SU-DHL-6 (cell line): ENCODE measurements around the gene FKBP8.

Experiments
- H2AFZ ChIP-seq: fragments of 200-600 bp; sonication (generic); 2 replicates; pipeline ENCODE4 v1.6.1; 2014; ENCODE audit warnings: low read depth, mild to moderate bottlenecking, moderate library complexity, mixed read lengths, antibody characterized with exemption, low read length; ENCODE audit not compliant: severe bottlenecking
- H3F3A ChIP-seq: fragments of 200-600 bp; shearing (Covaris generic); 2 replicates; pipeline ENCODE4 v1.6.0; 2016; ENCODE audit warnings: antibody characterized with exemption, mild to moderate bottlenecking; ENCODE audit not compliant: insufficient read depth
- H3K27ac ChIP-seq: fragments of 200-600 bp; sonication (generic); 2 replicates; pipeline ENCODE4 v1.5.1; 2016; ENCODE audit warnings: low read depth, mild to moderate bottlenecking, low read length, moderate library complexity, mixed read lengths
- H3K27me3 ChIP-seq: fragments of 200-600 bp; sonication (generic), shearing (Covaris generic); 2 replicates; pipeline ENCODE4 v1.6.0; 2014; ENCODE audit warnings: mild to moderate bottlenecking, low read length
- H3K36me3 ChIP-seq: fragments of 200-600 bp; sonication (generic); 2 replicates; pipeline ENCODE4 v1.6.1; 2014; ENCODE audit warnings: mild to moderate bottlenecking, low read length, mixed read lengths
- H3K4me2 ChIP-seq: fragments of 300-600, 200-600 bp; shearing (Covaris generic), sonication (generic); 2 replicates; pipeline ENCODE4 v1.6.0; 2014; ENCODE audit warnings: low read length, low read depth, mild to moderate bottlenecking; ENCODE audit not compliant: poor library complexity, severe bottlenecking
- H3K4me3 ChIP-seq: fragments of 200-600 bp; sonication (generic); 2 replicates; pipeline ENCODE4 v1.5.1; 2014; ENCODE audit warnings: antibody characterized with exemption, low read length, mild to moderate bottlenecking, mixed read lengths; ENCODE audit not compliant: insufficient read depth, poor library complexity, severe bottlenecking
- H3K79me2 ChIP-seq: fragments of 200-600 bp; sonication (generic); 2 replicates; pipeline ENCODE4 v1.6.1; 2014; ENCODE audit warnings: mild to moderate bottlenecking, low read length, moderate library complexity; ENCODE audit not compliant: insufficient read depth
- H3K9ac ChIP-seq: fragments of 200-600 bp; sonication (generic); 2 replicates; pipeline ENCODE4 v1.7.0; 2014; ENCODE audit warnings: mild to moderate bottlenecking, low read length
- H3K9me2 ChIP-seq: fragments of 200-600 bp; sonication (generic); replicated peaks from 2 replicates; pipeline ENCODE4 v1.6.1; 2014; ENCODE audit warnings: low read length; ENCODE audit not compliant: insufficient read depth
- H3K9me3 ChIP-seq: fragments of 200-600 bp; sonication (generic); 2 replicates; pipeline ENCODE4 v1.6.1; 2014; ENCODE audit warnings: low read length, mixed read lengths; ENCODE audit not compliant: insufficient read depth
- H4K20me1 ChIP-seq: fragments of 200-600 bp; sonication (generic); 2 replicates; pipeline ENCODE4 v1.6.1; 2014; ENCODE audit warnings: low read depth, mild to moderate bottlenecking, antibody characterized with exemption, low read length, moderate library complexity, mixed read lengths
- CTCF ChIP-seq: fragments of 200-600 bp; sonication (generic); IDR thresholded peaks from one replicate; pipeline ENCODE4 v1.5.1; 2017; ENCODE audit warnings: antibody characterized with exemption, mild to moderate bottlenecking, low read length, moderate library complexity; ENCODE audit not compliant: insufficient read depth, poor library complexity, severe bottlenecking
- EZH2phosphoT487 ChIP-seq: fragments of 200-600 bp; sonication (generic), shearing (Covaris generic); conservative IDR thresholded peaks from 2 replicates; pipeline ENCODE4 v1.6.1; 2018; ENCODE audit warnings: mild to moderate bottlenecking, antibody characterized with exemption, low read length, moderate library complexity, mixed read lengths

Gene FKBP8

DNA sequence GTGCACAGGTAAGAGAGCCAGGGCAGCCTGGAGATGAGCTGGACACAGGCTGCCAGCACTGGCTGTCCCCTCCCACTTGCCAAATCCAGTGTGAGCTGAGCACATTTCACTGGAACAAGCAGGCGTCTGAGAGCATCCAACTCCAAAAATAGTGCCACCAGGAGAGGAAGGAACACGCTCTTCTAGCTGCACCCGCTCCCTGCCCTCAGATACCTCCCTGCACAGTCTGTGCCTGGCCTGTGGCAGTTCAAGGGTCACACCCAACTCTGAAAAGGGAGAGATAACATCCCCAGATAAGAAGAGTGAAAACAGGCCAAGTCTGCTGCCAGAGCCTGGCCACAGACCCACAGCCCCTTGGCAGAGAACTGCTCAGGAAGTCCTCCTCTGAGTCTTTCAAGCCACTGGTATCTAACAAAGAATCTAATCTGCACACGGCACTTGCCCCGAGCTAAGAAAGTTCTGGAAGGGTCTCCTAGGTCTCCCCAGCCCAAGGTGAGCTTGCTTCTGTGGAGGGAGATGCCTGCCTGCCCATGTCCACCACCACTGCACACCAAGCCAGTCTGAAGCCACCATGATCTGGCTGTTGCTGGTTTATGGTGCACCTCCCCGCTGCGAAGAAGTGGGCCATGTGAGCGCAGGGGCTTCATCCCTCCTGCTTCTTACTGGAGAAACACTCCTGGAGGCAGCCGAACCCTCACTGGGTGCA lies 36.2 kb downstream of the FKBP8 start:
- no peaks in the 10 kb centered on the region for H3K9me2 ChIP-seq
- H2AFZ ChIP-seq, result no peak overlapping the region
- no peak overlapping the region for H3K27ac ChIP-seq
- no peak overlapping the region for H3K4me3 ChIP-seq
- H3K9ac ChIP-seq, result no peak overlapping the region
- no peaks in the 10 kb centered on the region for H4K20me1 ChIP-seq
- no peaks in the 10 kb centered on the region for H3K9me3 ChIP-seq
- H3K27me3 ChIP-seq, result no peaks in the 10 kb centered on the region
- TF ChIP-seq CTCF (no peak), EZH2phosphoT487 (no peak)
- H3K79me2 ChIP-seq, result peaks cover 97% of the 10 kb centered on the region
- H3F3A ChIP-seq, result no peaks in the 10 kb centered on the region
- H3K36me3 ChIP-seq, result no peaks in the 10 kb centered on the region
- H3K4me2 ChIP-seq, result no peak overlapping the region

DNA sequence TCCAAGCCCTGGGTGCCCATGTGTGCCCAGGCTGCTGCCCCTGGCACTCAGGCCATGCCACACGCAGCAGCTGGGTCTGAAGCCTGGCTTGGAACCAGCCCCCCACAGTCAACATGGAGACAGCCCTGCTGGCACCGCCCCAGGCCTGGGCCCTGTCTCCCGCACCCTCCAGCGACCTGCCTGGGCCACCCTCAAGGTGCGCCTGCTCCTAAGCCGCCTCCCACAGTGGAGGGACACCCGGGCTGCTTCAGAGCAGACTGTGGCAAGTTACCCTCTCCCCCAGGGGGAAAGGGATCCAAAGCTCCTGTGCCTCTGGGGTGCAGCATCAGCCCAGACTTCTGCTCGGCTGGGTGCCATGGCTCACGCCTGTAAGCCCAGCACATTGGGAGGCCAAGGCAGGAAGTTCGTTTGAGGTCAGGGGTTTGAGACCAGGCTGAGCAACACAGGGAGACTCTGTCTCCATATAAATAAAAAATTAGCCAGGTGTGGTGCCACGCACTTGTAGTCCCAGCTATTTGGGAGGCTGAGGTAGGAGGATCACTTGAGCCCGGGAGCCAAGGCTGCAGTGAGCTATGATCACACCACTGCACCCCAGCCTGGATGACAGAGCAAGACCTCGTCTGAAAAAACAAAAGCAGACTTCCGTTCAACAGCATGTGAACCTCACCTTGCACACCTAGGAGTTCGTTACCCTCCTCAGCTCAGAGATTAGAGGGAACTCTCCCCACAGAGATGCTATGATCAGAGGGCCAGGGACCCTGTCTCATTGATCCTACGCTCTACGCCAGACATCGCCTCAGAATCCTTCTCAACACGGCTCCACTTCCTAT lies 37.1 kb downstream of the FKBP8 start:
- Histone ChIP-seq H3K9me3 (no peaks in the 10 kb centered on the region), H3K9me2 (no peaks in the 10 kb centered on the region), H3K79me2 (peaks cover 97% of the 10 kb centered on the region), H3K9ac (no peak overlapping the region), H3K4me3 (no peak overlapping the region), H3K36me3 (no peaks in the 10 kb centered on the region), H3K4me2 (no peak overlapping the region), H3K27me3 (no peaks in the 10 kb centered on the region), H4K20me1 (no peaks in the 10 kb centered on the region), H3K27ac (no peak overlapping the region), H2AFZ (no peak overlapping the region), H3F3A (no peaks in the 10 kb centered on the region)
- no peak for TF ChIP-seq EZH2phosphoT487
- TF ChIP-seq CTCF, result no peak

- Histone ChIP-seq H3K9me3 (no peaks in the 10 kb centered on the region), H2AFZ (no peak overlapping the region), H3F3A (no peaks in the 10 kb centered on the region), H4K20me1 (no peaks in the 10 kb centered on the region), H3K36me3 (no peaks in the 10 kb centered on the region), H3K4me3 (no peak overlapping the region), H3K9me2 (no peaks in the 10 kb centered on the region), H3K27ac (no peak overlapping the region), H3K4me2 (no peak overlapping the region), H3K9ac (no peak overlapping the region), H3K79me2 (peaks cover 99% of the 10 kb centered on the region), H3K27me3 (no peaks in the 10 kb centered on the region)
- TF ChIP-seq EZH2phosphoT487 (no peak), CTCF (no peak)
These were observed 38.3 kb downstream of the FKBP8 start for GRCh38 chr19:18504886-18505610.
